SU-DHL-6 (cell line): ENCODE results near the gene ACLY.

Source experiments
- H2AFZ ChIP-seq: fragments of 200-600 bp; sonication (generic); 2 replicates; pipeline ENCODE4 v1.6.1; 2014; ENCODE audit warnings: low read depth, mild to moderate bottlenecking, moderate library complexity, mixed read lengths, antibody characterized with exemption, low read length; ENCODE audit not compliant: severe bottlenecking
- H3F3A ChIP-seq: fragments of 200-600 bp; shearing (Covaris generic); 2 replicates; pipeline ENCODE4 v1.6.0; 2016; ENCODE audit warnings: antibody characterized with exemption, mild to moderate bottlenecking; ENCODE audit not compliant: insufficient read depth
- H3K27ac ChIP-seq: fragments of 200-600 bp; sonication (generic); 2 replicates; pipeline ENCODE4 v1.5.1; 2016; ENCODE audit warnings: low read depth, mild to moderate bottlenecking, low read length, moderate library complexity, mixed read lengths
- H3K27me3 ChIP-seq: fragments of 200-600 bp; sonication (generic), shearing (Covaris generic); 2 replicates; pipeline ENCODE4 v1.6.0; 2014; ENCODE audit warnings: mild to moderate bottlenecking, low read length
- H3K36me3 ChIP-seq: fragments of 200-600 bp; sonication (generic); 2 replicates; pipeline ENCODE4 v1.6.1; 2014; ENCODE audit warnings: mild to moderate bottlenecking, low read length, mixed read lengths
- H3K4me2 ChIP-seq: fragments of 300-600, 200-600 bp; shearing (Covaris generic), sonication (generic); 2 replicates; pipeline ENCODE4 v1.6.0; 2014; ENCODE audit warnings: low read length, low read depth, mild to moderate bottlenecking; ENCODE audit not compliant: poor library complexity, severe bottlenecking
- H3K4me3 ChIP-seq: fragments of 200-600 bp; sonication (generic); 2 replicates; pipeline ENCODE4 v1.5.1; 2014; ENCODE audit warnings: antibody characterized with exemption, low read length, mild to moderate bottlenecking, mixed read lengths; ENCODE audit not compliant: insufficient read depth, poor library complexity, severe bottlenecking
- H3K79me2 ChIP-seq: fragments of 200-600 bp; sonication (generic); 2 replicates; pipeline ENCODE4 v1.6.1; 2014; ENCODE audit warnings: mild to moderate bottlenecking, low read length, moderate library complexity; ENCODE audit not compliant: insufficient read depth
- H3K9ac ChIP-seq: fragments of 200-600 bp; sonication (generic); 2 replicates; pipeline ENCODE4 v1.7.0; 2014; ENCODE audit warnings: mild to moderate bottlenecking, low read length
- H3K9me2 ChIP-seq: fragments of 200-600 bp; sonication (generic); replicated peaks from 2 replicates; pipeline ENCODE4 v1.6.1; 2014; ENCODE audit warnings: low read length; ENCODE audit not compliant: insufficient read depth
- H3K9me3 ChIP-seq: fragments of 200-600 bp; sonication (generic); 2 replicates; pipeline ENCODE4 v1.6.1; 2014; ENCODE audit warnings: low read length, mixed read lengths; ENCODE audit not compliant: insufficient read depth
- H4K20me1 ChIP-seq: fragments of 200-600 bp; sonication (generic); 2 replicates; pipeline ENCODE4 v1.6.1; 2014; ENCODE audit warnings: low read depth, mild to moderate bottlenecking, antibody characterized with exemption, low read length, moderate library complexity, mixed read lengths
- CTCF ChIP-seq: fragments of 200-600 bp; sonication (generic); IDR thresholded peaks from one replicate; pipeline ENCODE4 v1.5.1; 2017; ENCODE audit warnings: antibody characterized with exemption, mild to moderate bottlenecking, low read length, moderate library complexity; ENCODE audit not compliant: insufficient read depth, poor library complexity, severe bottlenecking
- EZH2phosphoT487 ChIP-seq: fragments of 200-600 bp; sonication (generic), shearing (Covaris generic); conservative IDR thresholded peaks from 2 replicates; pipeline ENCODE4 v1.6.1; 2018; ENCODE audit warnings: mild to moderate bottlenecking, antibody characterized with exemption, low read length, moderate library complexity, mixed read lengths

The ACLY gene

GRCh38 chr17:41957869-41958439 lies 39.2 kb upstream of the ACLY start:
- H3K36me3 ChIP-seq, result no peaks in the 10 kb centered on the region
- no peak for TF ChIP-seq EZH2phosphoT487
- H2AFZ ChIP-seq, result no peak overlapping the region
- no peak overlapping the region for H3K4me3 ChIP-seq
- H3F3A ChIP-seq, result no peaks in the 10 kb centered on the region
- H3K9me2 ChIP-seq, result no peaks in the 10 kb centered on the region
- no peaks in the 10 kb centered on the region for H4K20me1 ChIP-seq
- no peaks in the 10 kb centered on the region for H3K9me3 ChIP-seq
- no peaks in the 10 kb centered on the region for H3K27me3 ChIP-seq
- no peak overlapping the region for H3K4me2 ChIP-seq
- H3K9ac ChIP-seq, result no peak overlapping the region
- H3K27ac ChIP-seq, result no peak overlapping the region
- H3K79me2 ChIP-seq, result no peaks in the 10 kb centered on the region

- no peak overlapping the region for H3K27ac ChIP-seq
- H3K9ac ChIP-seq, result no peak overlapping the region
- no peaks in the 10 kb centered on the region for H3K36me3 ChIP-seq
- no peaks in the 10 kb centered on the region for H3K9me3 ChIP-seq
- no peaks in the 10 kb centered on the region for H3K27me3 ChIP-seq
- no peaks in the 10 kb centered on the region for H3K79me2 ChIP-seq
- no peak overlapping the region for H3K4me2 ChIP-seq
- H3K4me3 ChIP-seq, result no peak overlapping the region
- no peaks in the 10 kb centered on the region for H3F3A ChIP-seq
- H4K20me1 ChIP-seq, result no peaks in the 10 kb centered on the region
- TF ChIP-seq EZH2phosphoT487, result no peak
- TF ChIP-seq CTCF, result no peak
- no peaks in the 10 kb centered on the region for H3K9me2 ChIP-seq
- no peak overlapping the region for H2AFZ ChIP-seq
These were observed 38.5 kb upstream of the ACLY start for GRCh38 chr17:41957031-41957868.

DNA sequence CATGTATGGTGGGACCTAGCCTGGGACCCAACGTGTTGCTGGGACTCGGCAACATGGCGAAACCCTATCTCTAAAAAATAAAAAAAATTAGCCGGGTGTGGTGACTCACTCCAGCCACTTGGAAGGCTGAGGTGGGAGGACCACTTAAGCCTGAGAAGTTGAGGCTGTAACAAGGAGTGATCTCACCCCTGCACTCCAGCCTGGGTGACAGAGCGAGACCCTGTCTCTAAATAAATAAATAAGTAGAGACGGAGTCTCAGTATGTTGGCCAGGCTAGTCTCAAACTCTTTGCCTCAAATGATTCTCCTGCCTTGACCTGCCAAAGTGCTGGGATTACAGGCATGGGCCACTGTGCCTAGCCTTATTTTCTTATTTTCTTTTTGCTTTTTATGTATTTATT lies 37.8 kb upstream of the ACLY start:
- no peak overlapping the region for H3K27ac ChIP-seq
- H3K4me2 ChIP-seq, result no peak overlapping the region
- H3K27me3 ChIP-seq, result no peaks in the 10 kb centered on the region
- no peak overlapping the region for H3K4me3 ChIP-seq
- no peaks in the 10 kb centered on the region for H3K9me3 ChIP-seq
- H3F3A ChIP-seq, result no peaks in the 10 kb centered on the region
- H4K20me1 ChIP-seq, result no peaks in the 10 kb centered on the region
- H3K79me2 ChIP-seq, result no peaks in the 10 kb centered on the region
- no peaks in the 10 kb centered on the region for H3K9me2 ChIP-seq
- H3K36me3 ChIP-seq, result no peaks in the 10 kb centered on the region
- no peak overlapping the region for H2AFZ ChIP-seq
- TF ChIP-seq CTCF (no peak), EZH2phosphoT487 (no peak)
- H3K9ac ChIP-seq, result no peak overlapping the region

DNA sequence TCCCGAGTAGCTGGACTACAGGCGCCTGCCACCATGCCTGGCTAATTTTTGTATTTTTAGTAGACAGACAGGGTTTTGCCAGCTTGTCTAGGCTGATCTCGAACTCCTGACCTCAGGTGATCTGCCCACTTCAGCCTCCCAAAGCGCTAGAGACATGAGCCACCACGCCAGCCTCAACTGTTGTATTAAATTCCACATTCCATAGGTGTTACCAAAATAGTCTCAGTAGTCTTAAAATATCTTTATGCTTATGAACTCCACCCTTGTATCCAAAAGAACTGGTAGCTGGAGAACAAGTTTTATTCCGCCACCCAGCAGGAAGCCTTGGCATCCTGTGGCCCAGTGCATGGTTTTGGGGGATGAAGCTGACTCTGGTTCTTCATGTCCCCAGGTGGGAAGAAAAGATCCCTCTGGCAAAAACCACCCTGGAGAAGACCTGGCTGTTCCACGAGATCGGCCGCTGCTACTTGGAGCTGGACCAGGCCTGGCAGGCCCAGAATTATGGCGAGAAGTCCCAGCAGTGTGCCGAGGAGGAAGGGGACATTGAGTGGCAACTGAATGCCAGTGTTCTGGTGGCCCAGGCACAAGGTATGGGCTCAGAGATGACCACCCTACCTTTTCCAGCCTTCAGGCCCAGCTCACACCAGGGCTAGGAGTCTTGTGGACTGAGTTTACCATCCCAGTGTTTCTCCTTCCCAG lies 30.2 kb upstream of the ACLY start:
- H3F3A ChIP-seq, result no peaks in the 10 kb centered on the region
- no peaks in the 10 kb centered on the region for H3K79me2 ChIP-seq
- H3K9me2 ChIP-seq, result no peaks in the 10 kb centered on the region
- H3K9ac ChIP-seq, result no peak overlapping the region
- no peaks in the 10 kb centered on the region for H3K27me3 ChIP-seq
- H3K4me2 ChIP-seq, result no peak overlapping the region
- TF ChIP-seq CTCF (no peak), EZH2phosphoT487 (no peak)
- no peaks in the 10 kb centered on the region for H3K36me3 ChIP-seq
- H3K27ac ChIP-seq, result no peak overlapping the region
- no peak overlapping the region for H2AFZ ChIP-seq
- no peaks in the 10 kb centered on the region for H3K9me3 ChIP-seq
- H3K4me3 ChIP-seq, result no peak overlapping the region
- H4K20me1 ChIP-seq, result no peaks in the 10 kb centered on the region
